ENCODE results near the gene BAIAP2L2.

DNA sequence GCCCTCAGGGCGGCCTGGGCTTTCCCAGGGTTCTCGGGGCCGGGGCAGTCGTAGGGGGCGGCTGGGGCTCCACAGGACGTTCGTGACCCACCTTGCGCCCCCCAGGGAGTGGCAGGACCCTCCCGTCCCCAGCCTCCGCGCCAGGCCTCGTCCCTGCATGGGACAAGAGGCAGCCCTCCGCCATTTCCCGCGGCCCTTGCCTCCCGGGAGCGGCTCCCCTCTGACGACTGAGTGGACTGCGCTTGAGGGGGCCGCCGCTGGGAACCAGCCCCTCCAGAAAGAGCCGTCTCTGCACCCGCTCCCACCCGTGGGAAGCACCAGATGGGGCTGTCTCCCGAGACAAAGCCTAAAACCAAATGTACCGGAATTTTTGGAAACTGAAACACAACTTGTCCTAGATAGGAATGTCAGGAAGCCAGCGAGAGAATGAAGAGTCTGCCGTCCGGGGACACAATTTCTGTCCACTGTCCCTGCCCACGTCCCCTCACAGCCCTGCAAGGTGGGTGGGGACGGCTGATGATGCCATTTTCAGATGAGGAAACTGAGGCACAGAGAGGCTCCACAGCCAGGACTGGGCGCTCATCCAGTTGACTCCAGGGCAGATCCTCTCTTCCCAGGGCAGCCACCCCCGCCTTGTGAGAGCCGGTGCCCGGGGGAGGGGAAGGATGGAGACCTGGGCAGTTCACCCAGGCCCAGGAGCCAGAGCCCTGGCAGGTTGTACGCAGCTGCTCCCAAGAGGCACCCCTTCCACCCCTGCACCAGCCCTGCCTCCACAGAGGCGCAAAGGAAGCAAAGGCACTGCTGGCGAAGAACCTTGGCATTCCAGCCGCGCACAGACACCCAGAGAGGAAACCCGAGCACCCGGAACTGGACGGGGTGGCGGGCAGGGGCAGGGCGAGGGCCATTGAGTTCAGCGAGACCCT lies 71.3 kb downstream of the BAIAP2L2 start:
- TF ChIP-seq TEAD4 (IDR thresholded peaks at IDR 0.05) (no peak), CEBPB (IDR thresholded peaks at IDR 0.05) (no peak), CREB1 (IDR thresholded peaks at IDR 0.05; ENCODE audit: low read depth) (no peak), EP300 (IDR thresholded peaks at IDR 0.05; ENCODE audit: borderline replicate concordance) (no peak), TAF1 (IDR thresholded peaks at IDR 0.05; ENCODE audit: low read depth) (no peak), RAD21 (IDR thresholded peaks at IDR 0.05; ENCODE audit: low read depth) (no peak), TCF12 (IDR thresholded peaks at IDR 0.05; ENCODE audit: low read depth) (no peak), FOXM1 (IDR thresholded peaks at IDR 0.05; ENCODE audit: borderline replicate concordance, low read depth) (no peak)
- TF ChIP-seq, protein P1, sequence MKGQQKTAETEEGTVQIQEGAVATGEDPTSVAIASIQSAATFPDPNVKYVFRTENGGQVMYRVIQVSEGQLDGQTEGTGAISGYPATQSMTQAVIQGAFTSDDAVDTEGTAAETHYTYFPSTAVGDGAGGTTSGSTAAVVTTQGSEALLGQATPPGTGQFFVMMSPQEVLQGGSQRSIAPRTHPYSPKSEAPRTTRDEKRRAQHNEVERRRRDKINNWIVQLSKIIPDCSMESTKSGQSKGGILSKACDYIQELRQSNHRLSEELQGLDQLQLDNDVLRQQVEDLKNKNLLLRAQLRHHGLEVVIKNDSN (IDR thresholded peaks at IDR 0.05) = no peak
- TF ChIP-seq, protein P2, sequence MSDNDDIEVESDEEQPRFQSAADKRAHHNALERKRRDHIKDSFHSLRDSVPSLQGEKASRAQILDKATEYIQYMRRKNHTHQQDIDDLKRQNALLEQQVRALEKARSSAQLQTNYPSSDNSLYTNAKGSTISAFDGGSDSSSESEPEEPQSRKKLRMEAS (IDR thresholded peaks at IDR 0.05) = no peak

Measured in Ishikawa (cell line).